ENCODE results near the gene CTU1. TPM values are rescaled to one million over a fixed set of nuclear protein-coding genes. Genes with fewer than 3 reads are reported as not detected.

Gene CTU1
- total RNA-seq, 2 donors from 2014 or later: 6.0 to 32.3 TPM

DNA sequence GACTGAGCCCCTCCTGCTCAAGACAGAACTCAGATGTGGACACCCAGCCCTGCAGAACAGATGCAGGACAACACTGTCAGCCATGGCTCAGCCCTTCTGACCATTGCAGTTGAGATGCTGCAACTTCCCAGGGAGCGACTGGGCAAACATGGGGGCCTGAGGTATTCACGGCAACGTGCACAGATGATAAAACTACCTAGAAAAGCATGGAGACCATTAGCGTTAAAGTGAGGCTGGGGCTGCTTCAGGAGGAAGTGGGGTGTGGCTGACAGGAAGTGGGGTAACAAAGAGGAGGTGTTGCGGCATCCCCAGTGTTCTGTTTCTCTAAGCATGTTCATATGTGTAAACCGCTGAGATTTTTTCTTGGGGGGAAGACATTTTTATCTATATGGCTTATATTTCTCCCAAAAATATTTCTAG is 15.2 kb upstream of the CTU1 start:
- Histone ChIP-seq H3K27me3 (no peaks in the 10 kb centered on the region), H3K9me3 (no peaks in the 10 kb centered on the region), H3K36me3 (replicated peaks in 1 of 2; ENCODE audit: insufficient read depth in 1 of 2, low read depth in 2 of 2) (no peaks in the 10 kb centered on the region), H3K27ac (peak overlapping the region in 2 of 4 donors; percentile 17 to 69), H3K4me1 (no peaks in the 10 kb centered on the region), H3K4me3 (no peak overlapping the region)
- ATAC-seq: no peak
- DNase-seq: peak in 1 of 4 donors; percentile 71
- intact Hi-C loops (cut with DNase I): no loop called here
- TF ChIP-seq, protein P1, sequence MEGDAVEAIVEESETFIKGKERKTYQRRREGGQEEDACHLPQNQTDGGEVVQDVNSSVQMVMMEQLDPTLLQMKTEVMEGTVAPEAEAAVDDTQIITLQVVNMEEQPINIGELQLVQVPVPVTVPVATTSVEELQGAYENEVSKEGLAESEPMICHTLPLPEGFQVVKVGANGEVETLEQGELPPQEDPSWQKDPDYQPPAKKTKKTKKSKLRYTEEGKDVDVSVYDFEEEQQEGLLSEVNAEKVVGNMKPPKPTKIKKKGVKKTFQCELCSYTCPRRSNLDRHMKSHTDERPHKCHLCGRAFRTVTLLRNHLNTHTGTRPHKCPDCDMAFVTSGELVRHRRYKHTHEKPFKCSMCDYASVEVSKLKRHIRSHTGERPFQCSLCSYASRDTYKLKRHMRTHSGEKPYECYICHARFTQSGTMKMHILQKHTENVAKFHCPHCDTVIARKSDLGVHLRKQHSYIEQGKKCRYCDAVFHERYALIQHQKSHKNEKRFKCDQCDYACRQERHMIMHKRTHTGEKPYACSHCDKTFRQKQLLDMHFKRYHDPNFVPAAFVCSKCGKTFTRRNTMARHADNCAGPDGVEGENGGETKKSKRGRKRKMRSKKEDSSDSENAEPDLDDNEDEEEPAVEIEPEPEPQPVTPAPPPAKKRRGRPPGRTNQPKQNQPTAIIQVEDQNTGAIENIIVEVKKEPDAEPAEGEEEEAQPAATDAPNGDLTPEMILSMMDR (IDR thresholded peaks at IDR 0.05): no peak
- TF ChIP-seq POLR2A (IDR thresholded peaks at IDR 0.05): no peak
- WGBS, 2 donors: 37 to 52% methylated on average over 6 of the region's 6 CpGs

DNA sequence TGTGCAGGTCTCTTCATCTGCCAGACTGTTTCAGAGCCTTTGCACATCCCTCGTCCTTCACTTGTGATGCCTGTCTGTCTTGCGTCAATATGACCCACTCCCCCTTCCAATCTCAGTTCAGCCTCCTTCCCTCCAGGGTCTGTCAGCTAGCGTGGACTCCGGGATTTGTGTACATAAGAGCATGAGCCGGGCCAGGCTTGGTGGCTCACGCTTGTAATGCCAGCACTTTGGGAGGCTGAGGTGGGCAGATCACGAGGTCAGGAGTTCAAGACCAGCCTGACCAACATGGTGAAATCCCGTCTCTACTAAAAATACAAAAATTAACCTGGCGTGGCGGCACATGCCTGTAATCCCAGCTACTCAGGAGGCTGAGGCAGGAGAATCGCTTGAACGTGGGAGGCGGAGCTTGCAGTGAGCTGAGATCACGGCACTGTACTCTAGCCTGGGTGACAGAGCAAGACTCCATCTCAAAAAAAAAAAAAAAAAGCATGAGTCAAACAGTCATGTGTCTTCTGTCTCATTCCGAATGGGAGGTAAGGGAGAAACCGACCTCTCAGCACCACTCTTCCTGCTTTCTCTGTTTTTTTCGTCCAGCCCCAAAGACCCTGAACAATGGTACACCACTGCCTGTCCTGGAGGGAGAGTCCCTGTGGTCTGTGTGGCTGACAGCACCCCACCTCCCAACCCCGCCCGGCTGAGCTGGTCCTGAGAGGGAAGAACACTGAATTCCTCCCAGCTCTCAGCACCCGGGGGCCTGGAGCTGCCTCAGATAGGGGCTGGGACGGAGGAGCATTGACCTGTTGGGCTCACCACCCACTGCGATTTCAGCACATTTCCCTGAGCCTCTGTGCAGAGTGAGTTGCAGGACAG is 14.1 kb upstream of the CTU1 start:
- Histone ChIP-seq H3K4me3 (no peak overlapping the region), H3K27me3 (no peaks in the 10 kb centered on the region), H3K4me1 (no peaks in the 10 kb centered on the region), H3K36me3 (replicated peaks in 1 of 2; ENCODE audit: insufficient read depth in 1 of 2, low read depth in 2 of 2) (no peaks in the 10 kb centered on the region), H3K9me3 (no peaks in the 10 kb centered on the region), H3K27ac (peak overlapping the region in 2 of 4 donors; percentile 17 to 69)
- TF ChIP-seq, protein P1 (IDR thresholded peaks at IDR 0.05): no peak
- TF ChIP-seq POLR2A (IDR thresholded peaks at IDR 0.05): peak in 1 of 3 donors; percentile 40
- ATAC-seq (no peak), DNase-seq (no peak)
- 44 to 62% methylated on average over 17 to 22 of the region's 22 CpGs for WGBS, 2 donors
- intact Hi-C loops (cut with DNase I): no loop called here

DNA sequence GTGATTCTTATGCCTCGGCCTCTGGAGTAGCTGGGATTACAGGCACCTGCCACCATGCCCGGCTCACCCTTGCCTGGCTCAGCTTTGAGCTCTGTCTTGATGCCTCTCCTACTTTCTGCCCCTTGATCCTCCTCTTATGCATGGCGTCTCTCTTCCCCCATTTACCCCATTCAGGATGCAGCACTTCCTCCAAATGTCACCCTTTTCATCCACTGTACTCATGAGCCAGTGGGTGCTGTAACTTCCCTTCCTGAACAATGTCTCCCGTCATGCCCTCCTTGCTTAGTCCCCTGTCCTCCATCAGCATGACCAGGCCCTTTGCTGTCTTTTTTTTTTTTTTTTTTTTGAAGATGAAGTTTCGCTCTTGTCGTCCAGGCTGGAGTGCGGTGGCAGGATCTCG is 13.0 kb upstream of the CTU1 start:
- DNase-seq: no peak
- H3K27ac ChIP-seq: peak overlapping the region in 1 of 4 donors; percentile 34
- TF ChIP-seq, protein P1 (IDR thresholded peaks at IDR 0.05): no peak
- TF ChIP-seq POLR2A (IDR thresholded peaks at IDR 0.05): no peak
- H3K4me3 ChIP-seq: no peak overlapping the region
- intact Hi-C loops (cut with DNase I): no loop called here
- 80 to 82% methylated on average over 8 of the region's 8 CpGs for WGBS, 2 donors
- H3K9me3 ChIP-seq: no peaks in the 10 kb centered on the region
- no peaks in the 10 kb centered on the region for H3K27me3 ChIP-seq
- H3K36me3 ChIP-seq (replicated peaks in 1 of 2; ENCODE audit: insufficient read depth in 1 of 2, low read depth in 2 of 2): no peaks in the 10 kb centered on the region
- no peaks in the 10 kb centered on the region for H3K4me1 ChIP-seq
- no peak for ATAC-seq

DNA sequence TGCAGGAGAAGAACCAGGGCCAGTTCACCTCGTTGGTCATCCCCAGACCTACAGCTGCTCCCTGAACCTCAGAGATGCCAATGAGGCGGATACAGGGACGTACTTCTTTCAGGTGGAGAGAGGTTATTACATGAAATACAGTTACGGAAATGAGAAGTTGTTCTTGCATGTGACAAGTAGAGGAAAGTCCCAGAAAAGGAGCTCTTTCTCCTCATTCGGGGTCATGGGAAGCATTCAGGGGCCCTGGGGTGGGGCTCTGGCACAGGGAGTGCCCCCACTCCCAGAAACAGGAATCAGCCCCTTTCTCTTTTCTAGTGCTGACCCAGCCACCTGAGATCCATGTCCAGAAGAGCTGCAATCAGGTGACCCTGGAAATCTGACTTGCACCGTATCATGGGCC is 12.0 kb upstream of the CTU1 start:
- ATAC-seq (no peak), DNase-seq (no peak)
- TF ChIP-seq, protein P1 (IDR thresholded peaks at IDR 0.05): no peak
- TF ChIP-seq POLR2A (IDR thresholded peaks at IDR 0.05): no peak
- Histone ChIP-seq H3K4me1 (no peaks in the 10 kb centered on the region), H3K27me3 (no peaks in the 10 kb centered on the region), H3K27ac (no peak overlapping the region), H3K4me3 (no peak overlapping the region), H3K9me3 (no peaks in the 10 kb centered on the region), H3K36me3 (replicated peaks in 1 of 2; ENCODE audit: insufficient read depth in 1 of 2, low read depth in 2 of 2) (no peaks in the 10 kb centered on the region)
- intact Hi-C loops (cut with DNase I): no loop called here
- 63 to 73% methylated on average over 5 to 6 of the region's 6 CpGs for WGBS, 2 donors

All from body of pancreas (tissue), 4 donors.